Measurements from ENCODE around the gene RAB8B. TPM values are rescaled to one million over a fixed set of nuclear protein-coding genes. Genes with fewer than 3 reads are reported as not detected.

The RAB8B gene
- total RNA-seq, 1 experiment from 2014 or later: 33.8 TPM

- no peak overlapping the region for H2BK5ac ChIP-seq (ENCODE audit: insufficient read length, low read length)
- no peaks in the 10 kb centered on the region for H3K9me3 ChIP-seq (ENCODE audit: control insufficient read depth, low read depth, low read length)
- H2AK5ac ChIP-seq (ENCODE audit: insufficient read length, low read length): no peak overlapping the region
- H3T11ph ChIP-seq (ENCODE audit: low read length): no peak overlapping the region
- H2BK12ac ChIP-seq (ENCODE audit: insufficient read length, low read depth, low read length): no peak overlapping the region
- no peak overlapping the region for H3K14ac ChIP-seq (ENCODE audit: insufficient read depth, low read length)
- H3K9ac ChIP-seq (ENCODE audit: extremely low read depth, insufficient read length, low read length): no peak overlapping the region
- no peaks in the 10 kb centered on the region for H3K27me3 ChIP-seq (ENCODE audit: insufficient read depth, low read length)
- Mint-ChIP-seq H3K27me3 (ENCODE audit: low read depth) (no peaks in the 10 kb centered on the region), H3K27ac (peak overlapping the region in 1 of 3 experiments; percentile 54; a peak in 1 of 7 replicates), H3K4me1 (peaks cover 5 to 7% of the 10 kb centered on the region in 2 experiments), H3K9me3 (no peaks in the 10 kb centered on the region), H3K4me3 (no peak overlapping the region), H3K36me3 (ENCODE audit: insufficient read depth in 1 of 3, low read depth in 3 of 3) (peaks cover 0 to 16% (median 6%) of the 10 kb centered on the region in 3 experiments; a peak in 3 of 7 replicates)
- H3K18ac ChIP-seq (ENCODE audit: insufficient read length, low read depth, low read length): no peak overlapping the region
- no peaks in the 10 kb centered on the region for H3K4me1 ChIP-seq (ENCODE audit: insufficient read depth, low read length)
- no CpG with 5 or more reads among the region's 5 CpGs for WGBS (ENCODE audit: extremely low coverage, insufficient read length, low lambda C conversion rate)
- H2BK15ac ChIP-seq (ENCODE audit: low read depth, low read length): no peak overlapping the region
- no peaks in the 10 kb centered on the region for H3K79me1 ChIP-seq (ENCODE audit: insufficient read depth, low read depth, low read length, poor library complexity, severe bottlenecking)
- no peaks in the 10 kb centered on the region for H3K79me2 ChIP-seq (ENCODE audit: insufficient read depth, low read length)
- H4K8ac ChIP-seq (replicated peaks; ENCODE audit: insufficient read length, low read depth, low read length): no peak overlapping the region
- no peaks in the 10 kb centered on the region for H3K23me2 ChIP-seq (ENCODE audit: insufficient read length, low read depth, low read length, poor library complexity, severe bottlenecking)
- no peak overlapping the region for H3K4ac ChIP-seq (ENCODE audit: low read depth, low read length)
- H3K4me2 ChIP-seq (ENCODE audit: insufficient read depth, insufficient read length, low read length): no peak overlapping the region
- H4K91ac ChIP-seq (ENCODE audit: insufficient read length, low read depth, low read length): no peak overlapping the region
- no peaks in the 10 kb centered on the region for H4K20me1 ChIP-seq (ENCODE audit: control insufficient read depth, insufficient read depth, insufficient read length)
- H2BK120ac ChIP-seq (ENCODE audit: low read depth, low read length, poor library complexity, severe bottlenecking): no peak overlapping the region
- no peak overlapping the region for H2BK20ac ChIP-seq (ENCODE audit: low read depth, low read length, poor library complexity, severe bottlenecking)
- no peak for TF ChIP-seq CTCF (conservative IDR thresholded peaks at IDR 0.05)
- H2AFZ ChIP-seq (ENCODE audit: low read length): no peak overlapping the region
- no peak overlapping the region for H4K5ac ChIP-seq (ENCODE audit: insufficient read length, low read depth, low read length)
- no peak overlapping the region for H3K56ac ChIP-seq (ENCODE audit: insufficient read length, low read depth, low read length)
- DNase-seq: no peak
- no peak overlapping the region for H3K27ac ChIP-seq (ENCODE audit: insufficient read length, low read depth, low read length)
- H3K23ac ChIP-seq (ENCODE audit: insufficient read length, low read depth, low read length): no peak overlapping the region
Measured at GRCh38 chr15:63306492-63307073, 117.2 kb downstream of the RAB8B start.

All from H9 (cell line).